ENCODE data around the gene NR3C2. TPM values are rescaled to one million over a fixed set of nuclear protein-coding genes. Genes with fewer than 3 reads are reported as not detected.

NR3C2 gene
- total and polyA plus RNA-seq, 2 experiments from 2014 or later: 1.2 to 3.0 TPM

GRCh38 chr4:148120216-148120615, 322.0 kb downstream of the NR3C2 start:
- Mint-ChIP-seq H3K27me3 (ENCODE audit: insufficient read depth, low read depth, poor library complexity) (no peaks in the 10 kb centered on the region), H3K9me3 (peaks cover 35% of the 10 kb centered on the region), H3K27ac (no peak overlapping the region), H3K36me3 (ENCODE audit: low read depth) (peaks cover 17% of the 10 kb centered on the region), H3K4me1 (peaks cover 11% of the 10 kb centered on the region), H3K4me3 (no peak overlapping the region)
- DNase-seq (ENCODE audit: low spot score) (no peak), ATAC-seq (no peak)
- no peaks in the 10 kb centered on the region for H3K27me3 ChIP-seq (ENCODE audit: insufficient read depth)
- H3K9me2 ChIP-seq (ENCODE audit: insufficient read depth): 0 out of 2 replicates have a peak, but pooled peaks cover 4% of the 10 kb centered on the region
- H3K27ac ChIP-seq (ENCODE audit: low read depth): no peak overlapping the region
- H3K4me2 ChIP-seq: no peak overlapping the region
- peaks cover 14% of the 10 kb centered on the region for H3K36me3 ChIP-seq (ENCODE audit: insufficient read depth)
- no peak for TF ChIP-seq CREB1 (CRISPR knock-in tag; IDR thresholded peaks at IDR 0.05; ENCODE audit: low read depth)
- no peak for TF ChIP-seq JUNB (IDR thresholded peaks at IDR 0.05; ENCODE audit: unreplicated experiment)
- TF ChIP-seq EZH2phosphoT487 (IDR thresholded peaks at IDR 0.05; ENCODE audit: unreplicated experiment): no peak
- TF ChIP-seq, protein P1, sequence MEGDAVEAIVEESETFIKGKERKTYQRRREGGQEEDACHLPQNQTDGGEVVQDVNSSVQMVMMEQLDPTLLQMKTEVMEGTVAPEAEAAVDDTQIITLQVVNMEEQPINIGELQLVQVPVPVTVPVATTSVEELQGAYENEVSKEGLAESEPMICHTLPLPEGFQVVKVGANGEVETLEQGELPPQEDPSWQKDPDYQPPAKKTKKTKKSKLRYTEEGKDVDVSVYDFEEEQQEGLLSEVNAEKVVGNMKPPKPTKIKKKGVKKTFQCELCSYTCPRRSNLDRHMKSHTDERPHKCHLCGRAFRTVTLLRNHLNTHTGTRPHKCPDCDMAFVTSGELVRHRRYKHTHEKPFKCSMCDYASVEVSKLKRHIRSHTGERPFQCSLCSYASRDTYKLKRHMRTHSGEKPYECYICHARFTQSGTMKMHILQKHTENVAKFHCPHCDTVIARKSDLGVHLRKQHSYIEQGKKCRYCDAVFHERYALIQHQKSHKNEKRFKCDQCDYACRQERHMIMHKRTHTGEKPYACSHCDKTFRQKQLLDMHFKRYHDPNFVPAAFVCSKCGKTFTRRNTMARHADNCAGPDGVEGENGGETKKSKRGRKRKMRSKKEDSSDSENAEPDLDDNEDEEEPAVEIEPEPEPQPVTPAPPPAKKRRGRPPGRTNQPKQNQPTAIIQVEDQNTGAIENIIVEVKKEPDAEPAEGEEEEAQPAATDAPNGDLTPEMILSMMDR (conservative IDR thresholded peaks at IDR 0.05; ENCODE audit: low read depth in 2 of 2): no peak
- TF ChIP-seq, protein P2, sequence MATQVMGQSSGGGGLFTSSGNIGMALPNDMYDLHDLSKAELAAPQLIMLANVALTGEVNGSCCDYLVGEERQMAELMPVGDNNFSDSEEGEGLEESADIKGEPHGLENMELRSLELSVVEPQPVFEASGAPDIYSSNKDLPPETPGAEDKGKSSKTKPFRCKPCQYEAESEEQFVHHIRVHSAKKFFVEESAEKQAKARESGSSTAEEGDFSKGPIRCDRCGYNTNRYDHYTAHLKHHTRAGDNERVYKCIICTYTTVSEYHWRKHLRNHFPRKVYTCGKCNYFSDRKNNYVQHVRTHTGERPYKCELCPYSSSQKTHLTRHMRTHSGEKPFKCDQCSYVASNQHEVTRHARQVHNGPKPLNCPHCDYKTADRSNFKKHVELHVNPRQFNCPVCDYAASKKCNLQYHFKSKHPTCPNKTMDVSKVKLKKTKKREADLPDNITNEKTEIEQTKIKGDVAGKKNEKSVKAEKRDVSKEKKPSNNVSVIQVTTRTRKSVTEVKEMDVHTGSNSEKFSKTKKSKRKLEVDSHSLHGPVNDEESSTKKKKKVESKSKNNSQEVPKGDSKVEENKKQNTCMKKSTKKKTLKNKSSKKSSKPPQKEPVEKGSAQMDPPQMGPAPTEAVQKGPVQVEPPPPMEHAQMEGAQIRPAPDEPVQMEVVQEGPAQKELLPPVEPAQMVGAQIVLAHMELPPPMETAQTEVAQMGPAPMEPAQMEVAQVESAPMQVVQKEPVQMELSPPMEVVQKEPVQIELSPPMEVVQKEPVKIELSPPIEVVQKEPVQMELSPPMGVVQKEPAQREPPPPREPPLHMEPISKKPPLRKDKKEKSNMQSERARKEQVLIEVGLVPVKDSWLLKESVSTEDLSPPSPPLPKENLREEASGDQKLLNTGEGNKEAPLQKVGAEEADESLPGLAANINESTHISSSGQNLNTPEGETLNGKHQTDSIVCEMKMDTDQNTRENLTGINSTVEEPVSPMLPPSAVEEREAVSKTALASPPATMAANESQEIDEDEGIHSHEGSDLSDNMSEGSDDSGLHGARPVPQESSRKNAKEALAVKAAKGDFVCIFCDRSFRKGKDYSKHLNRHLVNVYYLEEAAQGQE (IDR thresholded peaks at IDR 0.05; ENCODE audit: unreplicated experiment): no peak
- TF ChIP-seq, protein P3, sequence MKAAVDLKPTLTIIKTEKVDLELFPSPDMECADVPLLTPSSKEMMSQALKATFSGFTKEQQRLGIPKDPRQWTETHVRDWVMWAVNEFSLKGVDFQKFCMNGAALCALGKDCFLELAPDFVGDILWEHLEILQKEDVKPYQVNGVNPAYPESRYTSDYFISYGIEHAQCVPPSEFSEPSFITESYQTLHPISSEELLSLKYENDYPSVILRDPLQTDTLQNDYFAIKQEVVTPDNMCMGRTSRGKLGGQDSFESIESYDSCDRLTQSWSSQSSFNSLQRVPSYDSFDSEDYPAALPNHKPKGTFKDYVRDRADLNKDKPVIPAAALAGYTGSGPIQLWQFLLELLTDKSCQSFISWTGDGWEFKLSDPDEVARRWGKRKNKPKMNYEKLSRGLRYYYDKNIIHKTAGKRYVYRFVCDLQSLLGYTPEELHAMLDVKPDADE (IDR thresholded peaks at IDR 0.05): no peak
- TF ChIP-seq EZH2 (IDR thresholded peaks at IDR 0.05; ENCODE audit: low read depth, unreplicated experiment): no peak
- peaks cover 8% of the 10 kb centered on the region for H3K4me1 ChIP-seq (ENCODE audit: insufficient read depth)
- no peak overlapping the region for H2AFZ ChIP-seq
- no peaks in the 10 kb centered on the region for H3K79me2 ChIP-seq (replicated peaks; ENCODE audit: insufficient read depth)
- no peak overlapping the region for H3K4me3 ChIP-seq
- no peaks in the 10 kb centered on the region for H3F3A ChIP-seq (replicated peaks; ENCODE audit: low read depth)
- no peaks in the 10 kb centered on the region for H4K20me1 ChIP-seq (replicated peaks; ENCODE audit: insufficient read depth)

GRCh38 chr4:148118633-148119032, 323.6 kb downstream of the NR3C2 start:
- H3K36me3 Mint-ChIP-seq (ENCODE audit: low read depth): peaks cover 7% of the 10 kb centered on the region
- Histone ChIP-seq H3K27ac (ENCODE audit: low read depth) (no peak overlapping the region), H3F3A (replicated peaks; ENCODE audit: low read depth) (no peaks in the 10 kb centered on the region), H3K9me2 (ENCODE audit: insufficient read depth) (peaks cover 11% of the 10 kb centered on the region; the same call in 1 of the 2 replicates), H3K4me3 (no peak overlapping the region), H3K4me2 (no peak overlapping the region), H3K27me3 (ENCODE audit: insufficient read depth) (no peaks in the 10 kb centered on the region), H3K79me2 (replicated peaks; ENCODE audit: insufficient read depth) (no peaks in the 10 kb centered on the region), H3K4me1 (ENCODE audit: insufficient read depth) (peaks cover 13% of the 10 kb centered on the region), H2AFZ (no peak overlapping the region), H3K36me3 (ENCODE audit: insufficient read depth) (peaks cover 4% of the 10 kb centered on the region), H4K20me1 (replicated peaks; ENCODE audit: insufficient read depth) (no peaks in the 10 kb centered on the region)
- H3K4me3 Mint-ChIP-seq: no peak overlapping the region
- ATAC-seq (no peak), DNase-seq (ENCODE audit: low spot score) (no peak)
- no peaks in the 10 kb centered on the region for H3K27me3 Mint-ChIP-seq (ENCODE audit: insufficient read depth, low read depth, poor library complexity)
- H3K27ac Mint-ChIP-seq: no peak overlapping the region
- H3K4me1 Mint-ChIP-seq: peaks cover 15% of the 10 kb centered on the region
- H3K9me3 Mint-ChIP-seq: peaks cover 19% of the 10 kb centered on the region
- TF ChIP-seq CREB1 (CRISPR knock-in tag; IDR thresholded peaks at IDR 0.05; ENCODE audit: low read depth) (no peak), ZNF331 (CRISPR knock-in tag; IDR thresholded peaks at IDR 0.05; ENCODE audit: low read depth) (no peak), JUNB (IDR thresholded peaks at IDR 0.05; ENCODE audit: unreplicated experiment) (no peak)
- TF ChIP-seq, protein P1 (conservative IDR thresholded peaks at IDR 0.05; ENCODE audit: low read depth in 2 of 2): no peak
- TF ChIP-seq, protein P3 (IDR thresholded peaks at IDR 0.05): no peak
